ENCODE measurements around the gene TOP2B. TPM values are rescaled to one million over a fixed set of nuclear protein-coding genes. Genes with fewer than 3 reads are reported as not detected.

TOP2B gene
- total and polyA plus RNA-seq, 2 donors, result 73.8 to 325 TPM

DNA sequence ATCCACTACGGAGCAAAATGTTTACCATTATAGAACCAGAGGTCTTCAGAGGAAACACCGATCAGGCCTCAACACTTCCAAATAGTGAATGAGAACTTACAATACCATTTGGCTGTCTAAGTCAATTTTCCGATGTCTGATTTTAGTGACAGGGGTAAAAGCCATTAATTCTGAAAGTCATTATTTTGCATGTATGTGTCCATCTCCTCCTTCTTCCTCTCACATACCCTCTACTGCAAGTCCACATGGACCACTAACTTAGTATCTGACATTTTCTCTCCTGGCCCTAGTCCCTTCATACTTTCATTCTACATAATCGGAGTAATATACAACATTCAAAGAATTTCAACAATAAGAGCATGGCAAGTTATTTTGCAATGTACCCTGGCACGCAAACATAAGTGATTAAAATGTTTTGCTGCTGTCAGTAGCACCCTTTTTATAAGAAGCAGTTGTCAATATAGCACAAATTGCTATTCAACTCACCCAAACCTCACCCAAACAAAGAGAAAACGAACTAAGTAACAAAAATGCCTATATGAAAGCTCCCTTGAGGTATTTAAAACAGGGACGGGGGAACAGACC, 1.9 kb downstream of the TOP2B start:
- Histone ChIP-seq H3K4me3 (ENCODE audit: low read depth, low read length) (peak overlapping the region; percentile 91), H3K4me1 (ENCODE audit: insufficient read depth) (peaks cover 2% of the 10 kb centered on the region), H3K36me3 (ENCODE audit: insufficient read depth) (no peaks in the 10 kb centered on the region), H3K27ac (ENCODE audit: low read depth) (no peak overlapping the region)
- DNase-seq (ENCODE audit: extremely low spot score), result no peak
- 7% methylated on average over 7 of the region's 7 CpGs for WGBS

DNA sequence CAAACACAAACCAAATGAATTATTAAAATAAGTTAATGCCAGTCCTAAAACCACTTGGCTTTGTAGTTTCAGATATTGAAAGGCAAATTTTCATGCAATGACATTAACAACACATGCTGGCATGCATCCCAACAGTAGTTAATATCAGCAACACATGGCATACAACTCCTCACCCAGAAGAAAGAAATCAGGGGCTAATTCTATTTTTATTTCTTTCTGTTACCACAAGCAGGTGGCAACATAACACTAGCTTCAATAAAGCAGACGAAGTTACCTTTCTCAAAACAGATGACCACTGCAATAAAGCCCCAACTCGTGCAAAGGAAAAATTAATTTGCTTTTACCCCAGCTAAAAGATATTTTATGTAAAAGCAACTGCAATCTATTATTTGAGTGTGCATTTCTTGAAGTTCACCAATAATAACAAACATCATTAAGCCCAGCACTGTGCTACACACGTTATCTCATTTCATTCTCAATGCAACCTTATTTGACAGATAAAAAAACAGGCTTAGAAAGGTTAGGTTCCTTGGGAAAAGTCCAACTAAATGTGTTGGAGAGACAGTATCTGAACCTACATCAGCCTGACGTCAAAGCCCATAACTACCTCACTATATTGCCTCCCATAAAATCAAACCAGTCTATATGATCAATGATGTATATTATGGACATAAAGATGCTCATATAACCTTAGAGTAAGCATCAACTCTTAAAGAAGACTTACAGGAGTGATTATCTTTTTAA, 2.8 kb downstream of the TOP2B start:
- DNase-seq (ENCODE audit: extremely low spot score), result no peak
- Histone ChIP-seq H3K36me3 (ENCODE audit: insufficient read depth) (no peaks in the 10 kb centered on the region), H3K4me1 (ENCODE audit: insufficient read depth) (peaks cover 2% of the 10 kb centered on the region), H3K4me3 (ENCODE audit: low read depth, low read length) (peak overlapping the region; percentile 28), H3K27ac (ENCODE audit: low read depth) (no peak overlapping the region)
- WGBS, result 14% methylated on average over 4 of the region's 4 CpGs

DNA sequence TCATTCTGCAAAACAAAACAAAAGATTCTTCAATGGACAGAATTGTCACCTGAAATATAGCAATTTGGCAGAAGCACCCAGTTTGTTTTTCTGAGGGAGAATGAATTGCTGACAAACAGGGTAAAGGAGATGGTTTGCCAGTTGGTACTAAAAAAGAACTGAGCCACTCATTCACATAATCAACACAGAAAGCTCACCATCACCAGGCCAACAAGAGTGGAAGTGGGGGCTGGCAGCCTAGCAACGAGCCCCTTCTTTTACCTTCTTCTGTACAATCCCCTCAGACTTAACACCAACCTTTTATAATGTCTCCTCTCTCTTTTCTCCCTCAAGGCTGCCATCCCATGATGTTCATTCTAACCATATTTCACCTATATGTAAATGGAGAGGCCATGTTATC, 5.9 kb downstream of the TOP2B start:
- 52% methylated on average over 1 of the region's 1 CpG for WGBS
- no peak overlapping the region for H3K27ac ChIP-seq (ENCODE audit: low read depth)
- no peaks in the 10 kb centered on the region for H3K36me3 ChIP-seq (ENCODE audit: insufficient read depth)
- no peak overlapping the region for H3K4me3 ChIP-seq (ENCODE audit: low read depth, low read length)
- peaks cover 2% of the 10 kb centered on the region for H3K4me1 ChIP-seq (ENCODE audit: insufficient read depth)
- no peak for DNase-seq (ENCODE audit: extremely low spot score)

DNA sequence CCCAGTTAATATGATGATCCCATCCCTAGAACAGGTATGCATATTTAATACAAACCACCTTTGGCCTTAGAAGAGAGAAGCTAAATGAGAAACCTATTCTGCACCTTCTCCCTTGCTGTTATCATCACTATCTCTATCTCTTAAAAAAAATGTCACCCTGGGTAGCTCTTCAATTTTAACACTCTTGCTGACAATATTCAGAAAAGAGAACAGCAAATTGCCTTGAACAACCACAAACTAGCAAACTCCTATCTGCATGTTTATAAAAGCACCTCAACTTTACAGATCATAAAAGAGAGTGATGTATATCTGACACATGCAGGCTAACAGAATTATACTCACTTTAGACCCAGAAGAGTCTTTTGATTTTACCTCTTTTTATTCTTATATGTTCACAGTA, 7.4 kb downstream of the TOP2B start:
- Histone ChIP-seq H3K4me1 (ENCODE audit: insufficient read depth) (peaks cover 2% of the 10 kb centered on the region), H3K36me3 (ENCODE audit: insufficient read depth) (no peaks in the 10 kb centered on the region), H3K4me3 (ENCODE audit: low read depth, low read length) (no peak overlapping the region), H3K27ac (ENCODE audit: low read depth) (no peak overlapping the region)
- DNase-seq (ENCODE audit: extremely low spot score), result no peak

DNA sequence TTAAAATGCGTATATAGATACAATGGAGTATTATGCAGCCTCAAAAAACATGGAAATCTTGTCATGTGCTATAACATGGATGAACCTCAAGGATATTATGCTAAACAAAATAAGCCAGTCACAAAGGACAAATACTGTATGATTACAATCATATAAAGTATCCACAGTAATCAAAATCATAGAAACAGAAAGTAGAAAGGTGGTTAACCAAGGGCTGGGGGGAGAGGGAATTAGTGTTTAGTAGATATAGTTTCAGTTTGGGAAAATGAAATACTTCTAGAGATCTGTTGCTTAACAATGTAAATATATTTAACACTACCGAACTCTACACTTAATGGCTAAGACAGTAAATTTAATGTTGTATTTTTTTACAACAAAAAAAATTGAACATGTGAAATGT, 9.0 kb downstream of the TOP2B start:
- Histone ChIP-seq H3K27ac (ENCODE audit: low read depth) (no peak overlapping the region), H3K36me3 (ENCODE audit: insufficient read depth) (no peaks in the 10 kb centered on the region), H3K4me1 (ENCODE audit: insufficient read depth) (peaks cover 2% of the 10 kb centered on the region), H3K4me3 (ENCODE audit: low read depth, low read length) (no peak overlapping the region)
- WGBS, result 95% methylated on average over 2 of the region's 2 CpGs
- no peak for DNase-seq (ENCODE audit: extremely low spot score)

DNA sequence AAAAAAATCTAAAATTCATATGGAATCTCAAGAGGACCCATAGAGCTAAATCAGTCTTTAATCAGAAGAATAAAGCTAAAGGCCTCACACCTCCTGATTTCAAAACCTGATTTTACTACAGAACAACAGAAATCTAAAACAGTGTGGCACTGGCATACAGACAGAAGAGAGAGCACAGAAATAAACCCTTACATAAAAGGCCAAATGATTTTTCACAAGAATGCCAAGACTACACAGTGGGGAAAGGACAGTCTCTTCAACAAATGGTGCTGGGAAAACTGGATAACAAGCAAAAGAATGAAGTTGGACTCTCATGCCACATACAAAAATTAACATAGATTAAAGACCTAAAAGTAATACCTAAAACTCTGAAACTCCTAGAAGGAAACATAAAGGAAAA, 10.1 kb downstream of the TOP2B start:
- DNase-seq (ENCODE audit: extremely low spot score), result no peak
- peaks cover 2% of the 10 kb centered on the region for H3K4me1 ChIP-seq (ENCODE audit: insufficient read depth)
- no peak overlapping the region for H3K4me3 ChIP-seq (ENCODE audit: low read depth, low read length)
- H3K36me3 ChIP-seq (ENCODE audit: insufficient read depth), result no peaks in the 10 kb centered on the region
- no peak overlapping the region for H3K27ac ChIP-seq (ENCODE audit: low read depth)

DNA sequence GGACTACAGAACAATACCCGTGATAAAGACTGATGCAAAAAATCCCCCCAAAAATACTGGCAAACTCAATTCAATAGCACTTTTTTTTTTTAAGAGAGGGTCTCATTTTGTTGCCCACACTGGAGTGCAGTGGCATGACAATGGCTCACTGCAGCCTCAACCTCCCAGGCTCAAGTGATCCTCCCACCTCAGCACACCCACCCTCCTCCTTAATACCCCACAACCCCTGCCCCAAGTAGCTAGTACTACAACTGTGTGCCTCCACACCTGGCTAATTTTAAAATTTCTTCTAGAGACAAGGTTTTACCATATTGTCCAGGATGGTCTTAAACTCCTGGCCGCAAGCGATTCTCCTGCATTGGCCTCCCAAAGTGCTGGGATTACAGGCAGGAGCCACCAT, 11.4 kb downstream of the TOP2B start:
- H3K4me1 ChIP-seq (ENCODE audit: insufficient read depth), result no peaks in the 10 kb centered on the region
- 98% methylated on average over 3 of the region's 3 CpGs for WGBS
- no peak overlapping the region for H3K27ac ChIP-seq (ENCODE audit: low read depth)
- H3K4me3 ChIP-seq (ENCODE audit: low read depth, low read length), result no peak overlapping the region
- H3K36me3 ChIP-seq (ENCODE audit: insufficient read depth), result no peaks in the 10 kb centered on the region
- no peak for DNase-seq (ENCODE audit: extremely low spot score)

DNA sequence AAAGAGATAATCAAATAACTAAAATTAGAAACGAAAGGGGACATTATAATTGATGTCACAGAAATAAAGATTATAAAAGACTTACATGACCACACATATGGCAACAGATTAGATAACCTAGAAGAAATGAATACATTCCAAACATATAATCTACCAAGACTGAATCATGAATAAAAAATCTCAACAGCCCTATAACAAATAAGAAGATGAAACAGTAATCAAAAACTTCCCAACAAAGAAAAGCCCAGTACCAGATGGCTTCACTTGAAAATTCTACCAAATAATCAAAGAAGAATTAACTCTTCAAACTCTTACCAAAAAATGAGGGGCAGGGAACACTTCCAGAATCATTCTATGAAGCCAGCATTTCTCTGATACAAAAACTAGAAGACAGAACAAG, 11.8 kb downstream of the TOP2B start:
- Histone ChIP-seq H3K36me3 (ENCODE audit: insufficient read depth) (no peaks in the 10 kb centered on the region), H3K4me1 (ENCODE audit: insufficient read depth) (no peaks in the 10 kb centered on the region), H3K4me3 (ENCODE audit: low read depth, low read length) (no peak overlapping the region), H3K27ac (ENCODE audit: low read depth) (no peak overlapping the region)
- WGBS, result 64% methylated on average over 1 of the region's 1 CpG
- DNase-seq (ENCODE audit: extremely low spot score), result no peak

DNA sequence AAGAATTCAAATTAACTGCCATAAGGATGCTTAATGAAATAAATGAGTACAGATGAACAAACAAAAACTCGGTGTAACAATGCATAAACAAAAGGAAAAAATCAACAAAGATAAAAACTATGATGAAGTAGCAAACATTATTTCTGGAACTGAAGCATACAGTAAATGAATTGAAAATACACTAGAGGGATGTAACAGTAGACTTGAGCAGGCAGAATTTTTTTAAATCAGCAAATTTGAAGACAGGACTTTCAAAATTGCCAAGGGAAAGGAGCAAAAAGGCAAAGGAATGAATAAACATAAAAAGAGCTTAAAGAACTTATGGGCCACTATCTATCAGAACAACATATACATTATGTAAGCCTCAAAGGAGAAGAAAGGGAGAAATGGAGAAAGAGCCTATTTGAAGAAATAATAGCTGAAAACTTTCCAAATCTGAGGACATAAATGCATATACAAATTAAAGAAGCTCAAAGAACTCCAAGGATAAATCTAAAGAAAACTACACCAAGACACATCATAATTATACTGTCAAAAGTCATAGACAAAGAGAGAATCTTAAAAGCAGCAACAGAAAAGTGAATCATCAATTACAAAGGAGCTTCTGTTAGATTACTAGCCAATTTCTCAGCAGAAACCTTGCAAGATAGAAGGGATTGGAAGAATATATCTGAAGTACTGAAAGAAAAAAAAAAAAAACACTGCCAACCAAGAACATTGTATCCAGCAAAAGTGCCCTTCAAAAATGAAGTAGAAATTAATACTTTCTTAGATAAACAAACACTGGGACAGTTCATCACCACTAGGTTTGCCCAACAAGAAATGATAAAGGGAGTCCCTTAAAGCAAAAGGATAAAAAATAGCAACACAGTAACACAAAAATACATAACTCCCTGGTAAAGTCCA, 15.5 kb downstream of the TOP2B start:
- Histone ChIP-seq H3K36me3 (ENCODE audit: insufficient read depth) (no peaks in the 10 kb centered on the region), H3K4me1 (ENCODE audit: insufficient read depth) (no peaks in the 10 kb centered on the region), H3K27ac (ENCODE audit: low read depth) (no peak overlapping the region), H3K4me3 (ENCODE audit: low read depth, low read length) (no peak overlapping the region)
- DNase-seq (ENCODE audit: extremely low spot score), result no peak
- 87% methylated on average over 1 of the region's 1 CpG for WGBS

DNA sequence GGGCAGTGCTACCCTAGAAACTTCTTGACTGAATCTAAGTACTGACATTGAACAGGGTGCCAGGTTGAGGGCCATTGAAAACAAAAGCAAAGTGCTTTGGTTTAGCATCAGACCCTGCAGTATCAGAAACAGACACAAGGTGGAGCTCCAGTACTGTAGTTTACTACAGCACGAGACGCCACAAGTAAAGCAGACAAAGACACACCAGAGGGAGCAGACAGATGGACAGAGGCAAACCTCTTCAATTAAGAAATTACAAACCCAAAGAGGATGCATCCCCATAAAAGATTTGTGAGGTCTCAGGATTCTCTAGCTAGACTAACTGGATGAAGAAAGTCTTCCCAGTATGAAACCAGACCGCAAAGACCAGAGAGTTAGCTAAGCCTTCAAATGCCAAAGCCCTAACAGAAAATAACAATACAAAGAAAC, 16.6 kb downstream of the TOP2B start:
- Histone ChIP-seq H3K36me3 (ENCODE audit: insufficient read depth) (no peaks in the 10 kb centered on the region), H3K4me1 (ENCODE audit: insufficient read depth) (no peaks in the 10 kb centered on the region), H3K27ac (ENCODE audit: low read depth) (no peak overlapping the region), H3K4me3 (ENCODE audit: low read depth, low read length) (no peak overlapping the region)
- no peak for DNase-seq (ENCODE audit: extremely low spot score)
- WGBS, result 47% methylated on average over 3 of the region's 3 CpGs

DNA sequence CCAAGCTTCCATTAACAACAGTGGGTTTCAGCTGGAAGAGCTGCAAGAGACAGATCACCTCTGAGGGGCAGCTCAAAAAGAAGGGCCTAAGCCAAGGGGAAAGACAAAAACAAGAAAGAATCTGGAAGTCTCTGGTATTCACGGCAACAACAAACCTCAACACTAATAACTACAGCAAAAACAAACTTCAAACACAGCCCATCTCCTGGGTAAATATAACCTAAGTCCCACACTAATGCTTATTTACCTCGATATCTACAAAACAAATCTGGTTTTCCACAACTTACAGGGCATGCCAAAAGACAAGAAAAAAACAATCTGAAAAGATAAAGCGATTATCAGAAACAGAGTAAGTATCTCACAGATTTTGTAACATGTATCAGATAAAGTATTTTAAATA, 29.7 kb downstream of the TOP2B start:
- 65% methylated on average over 3 of the region's 3 CpGs for WGBS
- peaks cover 8% of the 10 kb centered on the region for H3K36me3 ChIP-seq (ENCODE audit: insufficient read depth)
- DNase-seq (ENCODE audit: extremely low spot score), result no peak

DNA sequence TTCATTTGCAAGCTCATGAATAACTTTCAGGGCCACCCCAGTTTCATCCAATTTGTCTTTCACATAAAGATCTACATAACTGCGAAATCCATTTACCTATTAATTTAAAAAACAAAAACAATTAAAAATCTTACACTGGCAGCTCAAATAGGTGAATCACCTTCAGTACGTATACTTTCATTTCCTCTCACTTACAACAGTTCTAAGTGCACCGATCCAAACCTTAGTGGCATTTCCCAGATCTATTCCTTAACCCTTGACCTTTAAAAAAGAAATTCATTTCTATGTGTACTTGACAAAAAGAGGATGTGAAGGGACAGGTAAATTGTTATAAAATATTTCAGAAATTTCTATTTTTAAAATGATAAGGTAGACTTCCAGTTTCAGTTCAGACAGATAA, 30.8 kb downstream of the TOP2B start:
- DNase-seq (ENCODE audit: extremely low spot score), result no peak
- no peaks in the 10 kb centered on the region for H3K4me1 ChIP-seq (ENCODE audit: insufficient read depth)
- no peak overlapping the region for H3K27ac ChIP-seq (ENCODE audit: low read depth)
- 91% methylated on average over 3 of the region's 3 CpGs for WGBS
- H3K4me3 ChIP-seq (ENCODE audit: low read depth, low read length), result no peak overlapping the region
- H3K36me3 ChIP-seq (ENCODE audit: insufficient read depth), result peaks cover 8% of the 10 kb centered on the region

More for the DNA sequence above, 29.7 kb downstream of the TOP2B start:
- no peak overlapping the region for H3K4me3 ChIP-seq (ENCODE audit: low read depth, low read length)
- H3K27ac ChIP-seq (ENCODE audit: low read depth), result no peak overlapping the region
- no peaks in the 10 kb centered on the region for H3K4me1 ChIP-seq (ENCODE audit: insufficient read depth)

DNA sequence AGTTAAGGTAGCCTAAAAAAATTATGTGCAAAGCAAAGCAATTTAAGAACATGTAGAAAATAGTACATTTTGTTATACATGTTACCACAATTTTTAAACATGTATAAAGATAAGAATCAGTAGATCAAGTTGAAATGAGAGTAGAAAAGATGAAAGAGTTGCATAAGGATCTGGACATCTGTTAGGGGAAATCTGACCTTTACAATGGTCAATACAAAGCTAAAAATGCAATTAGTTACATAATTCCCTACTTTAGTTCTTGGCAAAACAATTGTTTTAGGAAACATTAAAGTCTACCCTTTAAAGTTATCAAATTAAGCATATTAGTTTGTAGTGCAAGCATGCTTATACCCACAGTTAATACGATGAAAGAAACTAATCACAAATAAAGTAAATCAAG, 32.7 kb downstream of the TOP2B start:
- WGBS, result 95% methylated on average over 1 of the region's 1 CpG
- H3K36me3 ChIP-seq (ENCODE audit: insufficient read depth), result peaks cover 9% of the 10 kb centered on the region

DNA sequence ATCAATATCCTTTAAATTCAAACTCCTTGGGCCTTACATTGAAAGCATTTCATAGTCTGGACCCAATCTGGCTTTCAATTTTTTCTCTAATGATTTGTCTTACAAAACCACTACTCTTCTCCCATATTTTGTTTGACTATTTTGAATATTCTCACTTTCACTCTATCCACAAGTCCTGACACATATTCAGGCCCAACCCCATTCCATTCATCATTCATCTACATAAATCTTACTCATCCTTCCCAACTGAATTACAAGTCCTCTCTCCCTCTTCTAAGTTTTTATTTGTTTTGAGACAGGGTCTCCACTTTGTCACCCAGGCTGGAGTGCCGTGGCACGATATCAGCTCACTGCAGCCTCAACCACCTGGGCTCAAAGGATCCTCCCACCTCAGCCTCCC, 43.6 kb downstream of the TOP2B start:
- no peak for DNase-seq (ENCODE audit: extremely low spot score)
- over 99% methylated on average over 2 of the region's 2 CpGs for WGBS
- Histone ChIP-seq H3K4me1 (ENCODE audit: insufficient read depth) (no peaks in the 10 kb centered on the region), H3K27ac (ENCODE audit: low read depth) (no peak overlapping the region), H3K4me3 (ENCODE audit: low read depth, low read length) (no peak overlapping the region), H3K36me3 (ENCODE audit: insufficient read depth) (peaks cover 3% of the 10 kb centered on the region)

More for the DNA sequence above, 32.7 kb downstream of the TOP2B start:
- no peak for DNase-seq (ENCODE audit: extremely low spot score)
- Histone ChIP-seq H3K27ac (ENCODE audit: low read depth) (no peak overlapping the region), H3K4me3 (ENCODE audit: low read depth, low read length) (no peak overlapping the region), H3K4me1 (ENCODE audit: insufficient read depth) (no peaks in the 10 kb centered on the region)

Data from urinary bladder (tissue), 4 donors.